Small intestine (tissue), 7 donors: ENCODE results near the gene TMX4. TPM values are rescaled to one million over a fixed set of nuclear protein-coding genes. Genes with fewer than 3 reads are reported as not detected.
A peak's percentile ranks its signal among the peaks of the same experiment; 100 is the strongest.

Experiments used
- DNase-seq, 2 donors: peaks; one replicate each; pipeline versions ENCODE4 v3.0.0 to v3.0.0-alpha.2; 2013
- FAIRE-seq: peaks from 2 replicates; lab custom pipeline; 2012; peaks lifted over from hg19 to GRCh38; lab: Jason Lieb, UNC
- H3K27ac ChIP-seq, 3 donors: one replicate each; pipeline ENCODE4 v1.5.1; 2013; ENCODE audit warnings: low read length in 2 of 3, mild to moderate bottlenecking in 2 of 3, control low read depth in 1 of 3, inconsistent platforms in 1 of 3, low read depth in 1 of 3, moderate library complexity in 1 of 3
- H3K27me3 ChIP-seq, 3 donors: one replicate each; pipeline ENCODE4 v1.6.1; 2013; ENCODE audit warnings: low read length in 3 of 3, inconsistent platforms in 1 of 3; ENCODE audit not compliant: control insufficient read depth in 3 of 3, insufficient read depth in 3 of 3
- H3K36me3 ChIP-seq, 3 donors: one replicate each; pipeline ENCODE4 v1.6.1; 2013; ENCODE audit warnings: low read length in 3 of 3, inconsistent platforms in 1 of 3, low read depth in 1 of 3, mild to moderate bottlenecking in 1 of 3, moderate library complexity in 1 of 3; ENCODE audit not compliant: control insufficient read depth in 3 of 3, insufficient read depth in 2 of 3
- H3K4me1 ChIP-seq, 3 donors: one replicate each; pipeline ENCODE4 v1.6.1; 2013; ENCODE audit warnings: low read length in 2 of 3, inconsistent platforms in 1 of 3, low read depth in 1 of 3, mild to moderate bottlenecking in 1 of 3, moderate library complexity in 1 of 3; ENCODE audit not compliant: control insufficient read depth in 3 of 3, insufficient read depth in 2 of 3
- H3K4me3 ChIP-seq, 3 donors: one replicate each; pipeline ENCODE4 v1.5.1; 2013; ENCODE audit warnings: low read length in 3 of 3, control low read depth in 1 of 3, inconsistent platforms in 1 of 3, low read depth in 1 of 3, mild to moderate bottlenecking in 1 of 3, moderate library complexity in 1 of 3
- H3K9me3 ChIP-seq, 2 donors: one replicate each; pipeline ENCODE4 v1.6.1; 2013; ENCODE audit warnings: low read depth in 1 of 2, low read length in 1 of 2; ENCODE audit not compliant: control insufficient read depth in 2 of 2, insufficient read depth in 1 of 2
- WGBS, 3 donors: extraction: QIAGEN DNeasy Blood & Tissue Kit; methylation state at CpG; one replicate each; pipeline ENCODE4 v1.1.7; 2013; 5-methylcytosine and 5-hydroxymethylcytosine counted together
- polyA plus RNA-seq, 4 donors: library from polyadenylated mRNA; stranded (reverse) in 3 of 4; unstranded in 1 of 4; fragments of 200-250 nt in 3 of 4; fragments of 120-200 nt in 1 of 4; gene quantifications; one replicate each; pipeline versions ENCODE4 v1.2.1 to v1.2.3, GENCODE V29; 2013
- donor health status: healthy with polysubstance abuse.
- donor health status: control.
- donor health status: control.
- donor health status: Bipolar disorder and iron deficiency.
- donor health status: healthy.

TMX4 gene
- polyA plus RNA-seq, 4 donors, result 4.7 to 17.9 (median 10.7) TPM

DNA sequence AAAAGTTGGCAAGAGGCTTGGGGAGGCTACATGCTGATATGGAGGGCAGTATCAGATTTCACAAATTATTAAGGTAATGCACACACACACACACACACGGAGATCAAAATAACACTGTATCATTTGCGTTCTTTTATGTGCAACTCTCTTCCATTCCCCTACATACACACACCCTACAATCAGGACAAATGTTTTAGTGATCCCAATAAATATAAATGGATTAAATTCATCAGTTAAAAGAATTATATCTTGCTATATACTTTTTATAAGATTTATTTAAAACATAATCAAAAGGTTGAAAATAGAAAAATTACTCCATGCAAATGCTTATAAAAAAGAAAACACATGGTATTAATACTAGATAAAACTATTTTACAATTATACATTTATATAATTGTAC is 25.9 kb downstream of the TMX4 start:
- H3K27me3 ChIP-seq, result no peaks in the 10 kb centered on the region
- H3K27ac ChIP-seq, result no peak overlapping the region
- H3K4me1 ChIP-seq, result no peaks in the 10 kb centered on the region
- H3K9me3 ChIP-seq, result peaks cover 1 to 2% of the 10 kb centered on the region in 2 donors
- DNase-seq (no peak), FAIRE-seq (peak; percentile 91)
- peaks cover 6 to 11% (median 8%) of the 10 kb centered on the region in 3 donors for H3K36me3 ChIP-seq
- H3K4me3 ChIP-seq, result no peak overlapping the region
- WGBS, 3 donors, result 95 to 100% (median 97%) methylated on average over 2 of the region's 2 CpGs

DNA sequence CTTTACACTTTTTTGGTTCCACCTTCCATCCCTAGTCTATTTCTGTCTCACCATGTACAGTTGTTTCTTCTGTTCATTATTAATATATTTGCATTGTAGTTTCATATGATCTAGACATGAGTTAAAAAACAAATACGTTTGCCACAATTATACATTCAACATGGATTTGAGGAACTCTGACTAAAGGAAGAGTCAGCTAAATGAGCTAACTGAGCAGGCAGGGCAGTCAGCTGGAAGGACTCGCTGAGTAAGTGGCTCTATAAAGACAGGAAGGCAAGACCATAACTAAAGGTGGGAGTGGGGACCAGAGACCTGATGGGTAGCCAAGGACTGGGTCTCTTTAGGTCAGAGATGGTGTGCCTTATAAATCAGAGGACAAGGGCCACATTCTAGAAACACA is 26.3 kb downstream of the TMX4 start:
- Histone ChIP-seq H3K4me3 (no peak overlapping the region), H3K36me3 (peaks cover 6 to 11% (median 6%) of the 10 kb centered on the region in 3 donors), H3K9me3 (peaks cover 1 to 2% of the 10 kb centered on the region in 2 donors), H3K27ac (no peak overlapping the region), H3K27me3 (no peaks in the 10 kb centered on the region), H3K4me1 (no peaks in the 10 kb centered on the region)
- 90 to 95% (median 95%) methylated on average over 2 of the region's 2 CpGs for WGBS, 3 donors
- FAIRE-seq, result no peak
- DNase-seq, result no peak

DNA sequence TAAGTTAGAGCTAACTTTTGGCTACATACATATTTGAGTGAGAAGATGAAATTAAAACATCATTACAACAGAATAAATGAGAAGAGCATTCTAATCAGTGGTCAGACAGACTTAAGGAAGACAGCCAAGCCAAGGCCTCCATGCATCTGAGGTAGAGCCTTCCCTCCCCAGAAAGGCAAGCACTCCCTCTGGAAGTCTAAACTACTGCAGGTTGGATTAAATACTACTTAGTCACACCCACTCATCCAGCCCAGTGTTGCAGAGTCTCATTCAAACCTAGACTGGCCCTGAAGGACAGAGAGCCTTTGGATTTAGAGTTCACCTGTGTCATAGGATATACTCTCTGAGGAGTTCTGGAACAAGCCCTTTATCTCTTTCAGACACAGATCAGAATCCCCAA is 29.2 kb downstream of the TMX4 start:
- Histone ChIP-seq H3K4me1 (no peaks in the 10 kb centered on the region), H3K9me3 (peaks cover 1 to 2% of the 10 kb centered on the region in 2 donors), H3K27me3 (no peaks in the 10 kb centered on the region), H3K4me3 (no peak overlapping the region), H3K27ac (no peak overlapping the region), H3K36me3 (peaks cover 2 to 6% (median 6%) of the 10 kb centered on the region in 3 donors)
- no peak for DNase-seq
- FAIRE-seq, result no peak

DNA sequence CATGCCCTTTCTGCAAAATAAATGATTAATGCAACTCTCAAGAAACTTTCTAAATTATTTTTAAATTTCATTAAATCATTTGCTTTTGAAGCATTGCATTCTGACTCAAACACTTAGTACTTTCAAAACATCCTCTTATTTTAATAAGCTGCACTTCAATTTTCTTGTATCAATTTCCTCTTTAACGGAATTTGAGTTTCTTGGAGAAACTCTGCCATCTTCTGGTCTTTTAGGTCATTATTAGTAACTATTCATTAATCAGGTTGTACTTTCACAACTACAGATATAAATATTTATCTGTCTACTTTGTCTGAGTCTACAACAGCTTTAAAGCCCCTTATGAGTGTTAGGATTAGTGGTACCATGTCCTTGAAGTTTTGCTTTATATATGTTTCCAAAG is 30.2 kb downstream of the TMX4 start:
- Histone ChIP-seq H3K27me3 (no peaks in the 10 kb centered on the region), H3K9me3 (peaks cover 1 to 2% of the 10 kb centered on the region in 2 donors), H3K4me3 (no peak overlapping the region), H3K4me1 (no peaks in the 10 kb centered on the region), H3K36me3 (peaks cover 0 to 6% (median 4%) of the 10 kb centered on the region in 3 donors), H3K27ac (no peak overlapping the region)
- WGBS, 3 donors, result 16 to 42% (median 38%) methylated on average over 1 of the region's 1 CpG
- DNase-seq (peak in 1 of 2 donors; percentile 8), FAIRE-seq (no peak)

DNA sequence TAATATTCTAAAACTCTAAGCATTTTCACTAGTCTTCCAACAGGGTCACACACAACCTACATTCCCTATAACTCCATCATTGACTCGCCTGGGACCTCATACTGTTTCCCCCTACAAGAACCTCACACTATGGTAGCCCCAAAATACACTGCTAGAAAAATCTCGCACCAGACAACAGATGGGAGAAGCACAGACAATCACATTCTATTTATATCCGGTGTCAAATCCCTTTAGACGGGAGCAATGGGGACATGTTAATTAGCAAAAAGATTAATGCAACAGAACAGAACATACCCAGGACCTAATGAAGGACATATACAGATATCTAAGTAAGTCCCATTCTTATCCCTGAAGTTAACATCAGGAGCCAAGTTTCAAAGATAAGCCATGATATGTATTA is 33.6 kb downstream of the TMX4 start:
- H3K27ac ChIP-seq, result no peak overlapping the region
- H3K4me3 ChIP-seq, result no peak overlapping the region
- H3K27me3 ChIP-seq, result no peaks in the 10 kb centered on the region
- H3K36me3 ChIP-seq, result peaks cover 5 to 15% (median 5%) of the 10 kb centered on the region in 3 donors
- DNase-seq (no peak), FAIRE-seq (no peak)
- H3K4me1 ChIP-seq, result no peaks in the 10 kb centered on the region
- H3K9me3 ChIP-seq, result no peaks in the 10 kb centered on the region
- WGBS, 3 donors, result 95 to 99% (median 98%) methylated on average over 4 of the region's 4 CpGs

DNA sequence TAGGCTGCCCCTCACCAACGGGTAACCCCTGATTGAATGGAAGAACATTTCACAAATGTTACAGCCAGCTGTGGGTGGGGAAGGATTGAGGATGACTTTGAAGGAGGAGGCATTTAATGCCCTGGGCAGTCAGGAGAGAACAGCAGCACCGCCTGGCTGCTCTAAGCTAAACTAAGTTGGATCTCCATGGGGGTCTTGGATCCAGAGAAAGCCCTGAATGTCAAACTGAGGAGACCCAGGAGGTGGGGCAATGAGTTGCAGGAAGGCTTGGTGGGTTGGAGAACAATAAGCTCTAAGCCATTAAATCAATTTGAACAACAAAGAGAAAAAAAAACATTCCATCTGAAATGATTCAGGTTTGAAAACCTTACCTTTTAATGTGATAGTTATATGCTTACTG is 35.4 kb downstream of the TMX4 start:
- Histone ChIP-seq H3K27ac (no peak overlapping the region), H3K27me3 (no peaks in the 10 kb centered on the region), H3K4me1 (no peaks in the 10 kb centered on the region), H3K36me3 (peaks cover 5 to 17% (median 5%) of the 10 kb centered on the region in 3 donors), H3K4me3 (no peak overlapping the region), H3K9me3 (no peaks in the 10 kb centered on the region)
- no peak for FAIRE-seq
- DNase-seq, result no peak
- WGBS, 3 donors, result 92 to 96% (median 95%) methylated on average over 2 of the region's 2 CpGs

DNA sequence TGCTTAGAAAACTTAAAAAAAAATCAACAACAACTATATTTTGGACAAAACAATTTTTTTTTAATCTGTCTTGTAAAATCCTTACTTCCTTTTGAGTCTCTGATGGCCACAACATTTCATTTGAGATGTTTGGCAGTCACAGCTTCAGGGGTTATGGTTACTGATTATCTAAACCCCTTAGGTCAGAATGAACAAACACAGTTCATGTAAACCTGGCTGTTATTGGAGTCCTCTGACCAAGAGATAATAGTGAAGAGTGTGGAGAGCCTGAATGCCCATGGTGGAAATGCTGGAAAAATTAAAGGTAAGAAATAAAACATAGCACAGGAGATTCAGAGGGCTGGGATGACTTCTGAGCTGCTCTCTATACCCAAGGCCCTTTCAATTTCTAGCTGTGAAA is 38.2 kb downstream of the TMX4 start:
- Histone ChIP-seq H3K36me3 (peaks cover 5 to 17% (median 7%) of the 10 kb centered on the region in 3 donors), H3K27ac (no peak overlapping the region), H3K27me3 (no peaks in the 10 kb centered on the region), H3K4me1 (no peaks in the 10 kb centered on the region), H3K9me3 (no peaks in the 10 kb centered on the region), H3K4me3 (no peak overlapping the region)
- DNase-seq, result no peak
- no peak for FAIRE-seq

DNA sequence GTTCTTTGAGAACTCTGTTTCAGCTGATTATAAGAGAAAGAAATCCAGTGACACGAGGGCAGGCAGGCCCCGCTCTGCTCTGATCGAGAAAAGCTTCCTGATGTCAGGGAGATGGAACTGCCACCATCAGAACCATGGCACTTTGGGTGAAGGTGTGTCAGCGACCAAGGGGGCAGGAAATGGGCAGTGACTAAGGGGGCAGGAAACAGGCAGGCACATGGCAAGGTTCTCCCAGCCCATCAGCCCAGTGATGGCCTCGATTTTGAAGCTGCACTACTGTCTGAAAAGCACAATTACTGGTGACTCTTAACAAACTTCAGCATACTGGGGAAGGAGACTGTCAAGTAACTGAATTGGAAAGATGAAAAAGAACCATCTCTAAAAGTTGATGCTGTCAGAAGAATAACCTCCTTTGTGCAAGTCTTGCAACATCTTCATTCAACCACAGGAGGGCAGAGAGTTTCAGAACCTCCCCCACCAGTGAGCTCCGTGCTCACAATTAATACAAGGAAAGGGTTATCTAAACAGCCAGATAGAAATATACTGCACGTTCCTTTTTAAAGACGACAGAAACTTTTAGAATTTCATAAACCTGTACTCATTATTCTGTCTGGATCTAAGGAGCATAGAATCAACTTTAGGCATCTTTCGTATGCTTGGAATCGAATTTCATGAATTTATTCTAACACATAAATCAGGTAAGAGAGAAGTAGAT is 39.1 kb downstream of the TMX4 start:
- peak; percentile 32 to 35 for DNase-seq
- no peaks in the 10 kb centered on the region for H3K9me3 ChIP-seq
- H3K27ac ChIP-seq, result no peak overlapping the region
- no peaks in the 10 kb centered on the region for H3K27me3 ChIP-seq
- H3K36me3 ChIP-seq, result peaks cover 5 to 17% (median 7%) of the 10 kb centered on the region in 3 donors
- H3K4me3 ChIP-seq, result no peak overlapping the region
- no peaks in the 10 kb centered on the region for H3K4me1 ChIP-seq
- no peak for FAIRE-seq
- 61 to 64% (median 62%) methylated on average over 10 of the region's 10 CpGs for WGBS, 3 donors

DNA sequence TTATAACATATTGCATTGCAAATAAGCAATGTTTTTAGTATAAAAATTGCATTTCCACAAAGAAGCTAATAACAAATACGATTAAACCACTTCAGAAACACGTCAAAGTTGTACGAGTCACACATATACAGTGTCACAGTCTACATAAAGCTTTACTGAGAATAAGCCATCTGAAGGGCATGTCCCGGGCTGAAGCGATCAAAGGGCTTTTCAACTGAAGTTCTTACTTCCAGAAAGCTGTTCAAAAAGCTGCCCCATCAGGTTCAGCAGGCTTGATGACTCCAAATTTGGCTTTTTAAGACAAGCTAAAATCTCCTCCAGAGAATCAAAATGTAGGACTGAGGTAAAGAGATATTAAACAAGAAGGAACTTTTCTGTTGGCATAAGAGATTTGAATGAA is 41.9 kb downstream of the TMX4 start:
- no peaks in the 10 kb centered on the region for H3K27me3 ChIP-seq
- no peak overlapping the region for H3K4me3 ChIP-seq
- DNase-seq, result no peak
- no peak for FAIRE-seq
- no peak overlapping the region for H3K27ac ChIP-seq
- H3K4me1 ChIP-seq, result no peaks in the 10 kb centered on the region
- 83 to 88% (median 84%) methylated on average over 5 of the region's 5 CpGs for WGBS, 3 donors
- peaks cover 5 to 15% (median 5%) of the 10 kb centered on the region in 3 donors for H3K36me3 ChIP-seq
- no peaks in the 10 kb centered on the region for H3K9me3 ChIP-seq
